HepG2 (cell line): ENCODE data around the gene PCGF3. TPM values are rescaled to one million over a fixed set of nuclear protein-coding genes. Genes with fewer than 3 reads are reported as not detected.

Source experiments
- CBFB ChIP-seq: sonication (generic); formaldehyde crosslinking; IDR thresholded peaks from 2 replicates; pipeline ENCODE4 v1.4.0; 2020; ENCODE audit warnings: missing genetic modification reagents
- HNRNPLL ChIP-seq: fragments of 200-400 bp; formaldehyde crosslinking; IDR thresholded peaks from 2 replicates; pipeline ENCODE4 v1.6.1; 2017; ENCODE audit warnings: mild to moderate bottlenecking, low read depth, low read length; ENCODE audit not compliant: poor library complexity, severe bottlenecking
- NFRKB ChIP-seq: fragments of 450-650 bp; IDR thresholded peaks from 2 replicates; pipeline ENCODE4 v1.6.1; 2017
- NR2F6 ChIP-seq, 2 experiments: IDR thresholded peaks; 2 replicates each; pipeline ENCODE4 v1.6.1; 2016; ENCODE audit warnings: antibody characterized with exemption in 1 of 2, mild to moderate bottlenecking in 1 of 2
- PAF1 ChIP-seq: IDR thresholded peaks from 2 replicates; pipeline ENCODE4 v1.6.1; 2016; ENCODE audit warnings: missing genetic modification reagents, missing compliant biosample characterization
- PCBP1 ChIP-seq: fragments of 200-400 bp; formaldehyde crosslinking; IDR thresholded peaks from 2 replicates; pipeline ENCODE4 v1.6.1; 2017; ENCODE audit warnings: mild to moderate bottlenecking, low read depth, low read length, borderline replicate concordance
- PITX1 ChIP-seq: sonication (generic); formaldehyde crosslinking; IDR thresholded peaks from 2 replicates; pipeline ENCODE4 v1.5.1; 2020; ENCODE audit warnings: mild to moderate bottlenecking, missing genetic modification reagents
- POLR2A ChIP-seq, 2 experiments: IDR thresholded peaks; 2 replicates each; pipeline ENCODE4 v1.6.1; 2011; ENCODE audit warnings: low read depth in 2 of 2, low read length in 2 of 2, mild to moderate bottlenecking in 1 of 2, moderate library complexity in 1 of 2; ENCODE audit not compliant: insufficient read depth in 1 of 2
- POLR2AphosphoS5 ChIP-seq: IDR thresholded peaks from 2 replicates; pipeline ENCODE4 v1.6.1; 2012; ENCODE audit warnings: low read depth, low read length
- RELA ChIP-seq: sonication (generic); formaldehyde crosslinking; IDR thresholded peaks from 2 replicates; pipeline ENCODE4 v1.4.0; 2020; ENCODE audit warnings: missing genetic modification reagents
- SUZ12 ChIP-seq: fragments of 150-350 bp; IDR thresholded peaks from 2 replicates; pipeline ENCODE4 v1.6.1; 2014; ENCODE audit warnings: low read depth, low read length
- ZNF180 ChIP-seq: sonication (generic); formaldehyde crosslinking; IDR thresholded peaks from 2 replicates; pipeline ENCODE4 v1.4.0; 2020; ENCODE audit warnings: low read depth, missing genetic modification reagents, borderline replicate concordance
- ZNF253 ChIP-seq: sonication (generic); formaldehyde crosslinking; IDR thresholded peaks from 2 replicates; pipeline ENCODE4 v1.8.0; 2022; ENCODE audit warnings: mild to moderate bottlenecking, missing genetic modification reagents, borderline replicate concordance
- ZNF430 ChIP-seq: sonication (generic); formaldehyde crosslinking; IDR thresholded peaks from 2 replicates; pipeline ENCODE4 v1.9.0; 2021; ENCODE audit warnings: mild to moderate bottlenecking, missing genetic modification reagents
- ZNF501 ChIP-seq: sonication (generic); formaldehyde crosslinking; IDR thresholded peaks from 2 replicates; pipeline ENCODE4 v1.5.1; 2020; ENCODE audit warnings: mild to moderate bottlenecking, moderate library complexity, missing genetic modification reagents
- ZNF720 ChIP-seq: sonication (generic); formaldehyde crosslinking; IDR thresholded peaks from 2 replicates; pipeline ENCODE4 v1.4.0; 2020; ENCODE audit warnings: missing genetic modification reagents
- ZNF75D ChIP-seq: sonication (generic); formaldehyde crosslinking; IDR thresholded peaks from 2 replicates; pipeline ENCODE4 v1.8.1; 2023; ENCODE audit warnings: missing genetic modification reagents, mild to moderate bottlenecking, borderline replicate concordance
- ZNF781 ChIP-seq: sonication (generic); formaldehyde crosslinking; IDR thresholded peaks from 2 replicates; pipeline ENCODE4 v1.5.1; 2020; ENCODE audit warnings: borderline replicate concordance, mild to moderate bottlenecking, missing genetic modification reagents; ENCODE audit errors: not compliant biosample characterization
- polyA plus RNA-seq, 8 experiments: library from polyadenylated mRNA; depleted of rRNA in 3 of 8; stranded (reverse) in 7 of 8; unstranded in 1 of 8; fragments of >200 nt; fragmentation: Illumina TruSeq in 4 of 8; extraction: Trizol in 4 of 8; gene quantifications; 2 replicates each; pipeline versions ENCODE4 v1.2.1 to v1.2.3, GENCODE V29; 2011 to 2016; ENCODE audit warnings: low read depth in 4 of 8, missing spikeins in 1 of 8, mixed read lengths in 1 of 8; ENCODE audit not compliant: insufficient read depth in 1 of 8
- total RNA-seq, 5 experiments: library from RNA; depleted of rRNA; stranded (reverse); fragments of >200 nt; fragmentation: Illumina TruSeq; extraction: Trizol; gene quantifications; 2 replicates each; pipeline ENCODE4 v1.2.3, GENCODE V29; 2016; ENCODE audit warnings: low read depth in 1 of 5
- TF ChIP-seq, protein P1 (sequence below): sonication (generic); formaldehyde crosslinking; IDR thresholded peaks from 2 replicates; pipeline ENCODE4 v1.4.0; 2020; ENCODE audit warnings: missing genetic modification reagents
- TF ChIP-seq, protein P2 (sequence below): sonication (generic); formaldehyde crosslinking; IDR thresholded peaks from 2 replicates; pipeline ENCODE4 v1.5.0; 2020; ENCODE audit warnings: missing genetic modification reagents
- TF ChIP-seq, protein P3 (sequence below): sonication (generic); formaldehyde crosslinking; IDR thresholded peaks from 2 replicates; pipeline ENCODE4 v1.5.1; 2020; ENCODE audit warnings: missing genetic modification reagents, mild to moderate bottlenecking, borderline replicate concordance

PCGF3 gene
- total and polyA plus RNA-seq, 2 of the 13 experiments (the other 11 are each of a cell fraction or from before 2014, with no cell fraction given), result 28.6 to 66.2 TPM

DNA sequence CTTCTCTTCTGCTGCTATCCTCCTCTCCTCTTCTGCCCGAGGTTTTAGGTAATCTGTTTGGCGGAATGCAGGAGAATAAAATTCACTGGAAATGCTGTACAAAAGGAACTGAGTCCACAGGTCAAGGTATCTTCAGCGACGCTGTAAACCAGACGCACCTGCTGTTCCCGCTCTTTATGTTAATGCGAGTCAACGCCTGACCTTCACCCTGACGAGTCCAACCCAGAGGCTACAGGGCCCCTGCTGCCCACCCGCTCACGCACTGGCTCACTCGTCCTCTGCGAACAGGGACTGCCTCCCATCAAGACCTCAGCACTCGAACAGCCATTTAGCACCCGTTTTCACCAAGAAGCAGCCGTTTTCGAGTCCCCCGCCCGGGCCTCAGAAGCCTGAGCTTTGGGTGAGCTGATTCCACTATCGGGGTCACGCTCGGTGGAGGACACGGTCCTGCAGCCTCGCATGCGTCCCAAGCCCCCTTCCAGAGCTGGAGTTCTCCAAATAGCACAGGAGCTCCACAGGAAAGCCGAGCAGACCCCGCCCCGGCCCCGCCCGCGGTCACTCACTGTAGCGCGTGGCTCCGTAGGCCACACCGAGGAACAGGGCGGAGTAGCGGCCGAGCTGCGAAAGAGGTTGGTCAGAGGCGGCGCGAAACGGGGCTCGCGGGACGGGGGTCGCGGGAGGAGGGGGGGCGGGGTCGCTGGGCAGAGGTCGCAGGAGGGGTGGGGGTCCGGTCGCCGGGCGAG is 32.1 kb upstream of the PCGF3 start (continued):
- TF ChIP-seq, protein P1, sequence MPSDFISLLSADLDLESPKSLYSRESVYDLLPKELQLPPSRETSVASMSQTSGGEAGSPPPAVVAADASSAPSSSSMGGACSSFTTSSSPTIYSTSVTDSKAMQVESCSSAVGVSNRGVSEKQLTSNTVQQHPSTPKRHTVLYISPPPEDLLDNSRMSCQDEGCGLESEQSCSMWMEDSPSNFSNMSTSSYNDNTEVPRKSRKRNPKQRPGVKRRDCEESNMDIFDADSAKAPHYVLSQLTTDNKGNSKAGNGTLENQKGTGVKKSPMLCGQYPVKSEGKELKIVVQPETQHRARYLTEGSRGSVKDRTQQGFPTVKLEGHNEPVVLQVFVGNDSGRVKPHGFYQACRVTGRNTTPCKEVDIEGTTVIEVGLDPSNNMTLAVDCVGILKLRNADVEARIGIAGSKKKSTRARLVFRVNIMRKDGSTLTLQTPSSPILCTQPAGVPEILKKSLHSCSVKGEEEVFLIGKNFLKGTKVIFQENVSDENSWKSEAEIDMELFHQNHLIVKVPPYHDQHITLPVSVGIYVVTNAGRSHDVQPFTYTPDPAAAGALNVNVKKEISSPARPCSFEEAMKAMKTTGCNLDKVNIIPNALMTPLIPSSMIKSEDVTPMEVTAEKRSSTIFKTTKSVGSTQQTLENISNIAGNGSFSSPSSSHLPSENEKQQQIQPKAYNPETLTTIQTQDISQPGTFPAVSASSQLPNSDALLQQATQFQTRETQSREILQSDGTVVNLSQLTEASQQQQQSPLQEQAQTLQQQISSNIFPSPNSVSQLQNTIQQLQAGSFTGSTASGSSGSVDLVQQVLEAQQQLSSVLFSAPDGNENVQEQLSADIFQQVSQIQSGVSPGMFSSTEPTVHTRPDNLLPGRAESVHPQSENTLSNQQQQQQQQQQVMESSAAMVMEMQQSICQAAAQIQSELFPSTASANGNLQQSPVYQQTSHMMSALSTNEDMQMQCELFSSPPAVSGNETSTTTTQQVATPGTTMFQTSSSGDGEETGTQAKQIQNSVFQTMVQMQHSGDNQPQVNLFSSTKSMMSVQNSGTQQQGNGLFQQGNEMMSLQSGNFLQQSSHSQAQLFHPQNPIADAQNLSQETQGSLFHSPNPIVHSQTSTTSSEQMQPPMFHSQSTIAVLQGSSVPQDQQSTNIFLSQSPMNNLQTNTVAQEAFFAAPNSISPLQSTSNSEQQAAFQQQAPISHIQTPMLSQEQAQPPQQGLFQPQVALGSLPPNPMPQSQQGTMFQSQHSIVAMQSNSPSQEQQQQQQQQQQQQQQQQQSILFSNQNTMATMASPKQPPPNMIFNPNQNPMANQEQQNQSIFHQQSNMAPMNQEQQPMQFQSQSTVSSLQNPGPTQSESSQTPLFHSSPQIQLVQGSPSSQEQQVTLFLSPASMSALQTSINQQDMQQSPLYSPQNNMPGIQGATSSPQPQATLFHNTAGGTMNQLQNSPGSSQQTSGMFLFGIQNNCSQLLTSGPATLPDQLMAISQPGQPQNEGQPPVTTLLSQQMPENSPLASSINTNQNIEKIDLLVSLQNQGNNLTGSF (CRISPR knock-in tag), result no peak
- TF ChIP-seq POLR2A (IDR thresholded peaks at IDR 0.05; ENCODE audit: insufficient read depth in 1 of 2, low read depth in 2 of 2, low read length in 2 of 2) (peak in 1 of 2 experiments; percentile 64; a peak in 1 of 4 replicates), PITX1 (CRISPR knock-in tag) (0 out of 2 replicates have a peak, but pooled peaks have one; percentile 35), ZNF501 (CRISPR knock-in tag) (peak; percentile 53; the same call in 1 of the 2 replicates), ZNF75D (CRISPR knock-in tag) (no peak), ZNF430 (CRISPR knock-in tag) (no peak), PCBP1 (no peak), ZNF781 (peak; percentile 53), HNRNPLL (no peak), NR2F6 (IDR thresholded peaks at IDR 0.05) (peak; percentile 41; the same call in 1 of the 2 replicates), NR2F6 (CRISPR knock-in tag; IDR thresholded peaks at IDR 0.05) (peak; percentile 16; the same call in 1 of the 2 replicates), SUZ12 (no peak), ZNF720 (CRISPR knock-in tag) (no peak), RELA (no peak), CBFB (CRISPR knock-in tag) (no peak), POLR2AphosphoS5 (peak; percentile 50; the same call in 1 of the 2 replicates), ZNF253 (no peak), PAF1 (CRISPR knock-in tag) (no peak), ZNF180 (CRISPR knock-in tag) (no peak), NFRKB (no peak)
- TF ChIP-seq, protein P2, sequence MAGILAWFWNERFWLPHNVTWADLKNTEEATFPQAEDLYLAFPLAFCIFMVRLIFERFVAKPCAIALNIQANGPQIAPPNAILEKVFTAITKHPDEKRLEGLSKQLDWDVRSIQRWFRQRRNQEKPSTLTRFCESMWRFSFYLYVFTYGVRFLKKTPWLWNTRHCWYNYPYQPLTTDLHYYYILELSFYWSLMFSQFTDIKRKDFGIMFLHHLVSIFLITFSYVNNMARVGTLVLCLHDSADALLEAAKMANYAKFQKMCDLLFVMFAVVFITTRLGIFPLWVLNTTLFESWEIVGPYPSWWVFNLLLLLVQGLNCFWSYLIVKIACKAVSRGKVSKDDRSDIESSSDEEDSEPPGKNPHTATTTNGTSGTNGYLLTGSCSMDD (CRISPR knock-in tag), result no peak
- TF ChIP-seq, protein P3, sequence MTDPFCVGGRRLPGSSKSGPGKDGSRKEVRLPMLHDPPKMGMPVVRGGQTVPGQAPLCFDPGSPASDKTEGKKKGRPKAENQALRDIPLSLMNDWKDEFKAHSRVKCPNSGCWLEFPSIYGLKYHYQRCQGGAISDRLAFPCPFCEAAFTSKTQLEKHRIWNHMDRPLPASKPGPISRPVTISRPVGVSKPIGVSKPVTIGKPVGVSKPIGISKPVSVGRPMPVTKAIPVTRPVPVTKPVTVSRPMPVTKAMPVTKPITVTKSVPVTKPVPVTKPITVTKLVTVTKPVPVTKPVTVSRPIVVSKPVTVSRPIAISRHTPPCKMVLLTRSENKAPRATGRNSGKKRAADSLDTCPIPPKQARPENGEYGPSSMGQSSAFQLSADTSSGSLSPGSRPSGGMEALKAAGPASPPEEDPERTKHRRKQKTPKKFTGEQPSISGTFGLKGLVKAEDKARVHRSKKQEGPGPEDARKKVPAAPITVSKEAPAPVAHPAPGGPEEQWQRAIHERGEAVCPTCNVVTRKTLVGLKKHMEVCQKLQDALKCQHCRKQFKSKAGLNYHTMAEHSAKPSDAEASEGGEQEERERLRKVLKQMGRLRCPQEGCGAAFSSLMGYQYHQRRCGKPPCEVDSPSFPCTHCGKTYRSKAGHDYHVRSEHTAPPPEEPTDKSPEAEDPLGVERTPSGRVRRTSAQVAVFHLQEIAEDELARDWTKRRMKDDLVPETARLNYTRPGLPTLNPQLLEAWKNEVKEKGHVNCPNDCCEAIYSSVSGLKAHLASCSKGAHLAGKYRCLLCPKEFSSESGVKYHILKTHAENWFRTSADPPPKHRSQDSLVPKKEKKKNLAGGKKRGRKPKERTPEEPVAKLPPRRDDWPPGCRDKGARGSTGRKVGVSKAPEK, result no peak
